Stimulated activated naive CD4-positive, alpha-beta T cell (primary cell): ENCODE results near the gene BCL3.
A peak's percentile ranks its signal among the peaks of the same experiment; 100 is the strongest.
"Not testable (repeated sequence)": the region's sequence is repeated elsewhere in the genome, so short reads cannot be mapped to it uniquely, and the experiment has no call there.

Experiments
- DNase-seq, 6 experiments: peaks; one replicate each; lab custom pipeline; 2025; lab: John Stamatoyannopoulos, UW

The BCL3 gene

GRCh38 chr19:44720945-44721344, 27.6 kb upstream of the BCL3 start:
- no peak for DNase-seq

GRCh38 chr19:44721369-44721768, 27.1 kb upstream of the BCL3 start:
- not testable (repeated sequence) for DNase-seq

GRCh38 chr19:44722131-44723121, 26.1 kb upstream of the BCL3 start:
- DNase-seq = no peak

GRCh38 chr19:44723299-44723951, 25.1 kb upstream of the BCL3 start:
- no peak for DNase-seq

GRCh38 chr19:44723952-44724319, 24.6 kb upstream of the BCL3 start:
- DNase-seq = peak; percentile 34 to 80 (median 68)

GRCh38 chr19:44725251-44725650, 23.3 kb upstream of the BCL3 start:
- DNase-seq = no peak

- no peak for DNase-seq
These were observed 22.8 kb upstream of the BCL3 start for GRCh38 chr19:44725684-44726083.

- DNase-seq = no peak
These were observed 22.0 kb upstream of the BCL3 start for GRCh38 chr19:44726465-44726864.

GRCh38 chr19:44728178-44728577, 20.3 kb upstream of the BCL3 start:
- DNase-seq = no peak

GRCh38 chr19:44729516-44730033, 18.9 kb upstream of the BCL3 start:
- no peak for DNase-seq

- no peak for DNase-seq
These were observed 17.4 kb upstream of the BCL3 start for GRCh38 chr19:44731081-44731480.

GRCh38 chr19:44731622-44732021, 16.9 kb upstream of the BCL3 start:
- DNase-seq = no peak

- no peak for DNase-seq
These were observed 16.1 kb upstream of the BCL3 start for GRCh38 chr19:44732235-44733014.

- no peak for DNase-seq
These were observed 14.2 kb upstream of the BCL3 start for GRCh38 chr19:44734357-44734756.

- DNase-seq = no peak
These were observed 13.5 kb upstream of the BCL3 start for GRCh38 chr19:44735011-44735410.

GRCh38 chr19:44737238-44738071, 11.1 kb upstream of the BCL3 start:
- no peak for DNase-seq

GRCh38 chr19:44738136-44738535, 10.4 kb upstream of the BCL3 start:
- no peak for DNase-seq

- no peak for DNase-seq
These were observed 9.6 kb upstream of the BCL3 start for GRCh38 chr19:44738603-44739558.

- DNase-seq = no peak
These were observed 8.1 kb upstream of the BCL3 start for GRCh38 chr19:44740351-44740824.

- no peak for DNase-seq
These were observed 7.2 kb upstream of the BCL3 start for GRCh38 chr19:44741258-44741731.
